HepG2 (cell line): ENCODE data around the gene SH2D2A. TPM values are rescaled to one million over a fixed set of nuclear protein-coding genes. Genes with fewer than 3 reads are reported as not detected.

Experiments
- FOXP1 ChIP-seq, 2 experiments: fragments of 450-650 bp in 1 of 2; IDR thresholded peaks; 2 replicates each; pipeline ENCODE4 v1.6.1; 2017 to 2018; ENCODE audit warnings: antibody characterized with exemption in 1 of 2
- HES4 ChIP-seq: sonication (generic); formaldehyde crosslinking; IDR thresholded peaks from 2 replicates; pipeline ENCODE4 v1.9.0; 2021; ENCODE audit warnings: mild to moderate bottlenecking, missing genetic modification reagents, borderline replicate concordance
- KLF16 ChIP-seq, 2 experiments: sonication (generic) in 1 of 2; formaldehyde crosslinking in 1 of 2; IDR thresholded peaks; 2 replicates each; pipeline versions ENCODE4 v1.6.1 to v1.8.0; 2016 to 2023; ENCODE audit warnings: missing genetic modification reagents in 2 of 2, missing compliant biosample characterization in 1 of 2
- NFYB ChIP-seq: sonication (generic); formaldehyde crosslinking; IDR thresholded peaks from 2 replicates; pipeline ENCODE4 v1.4.0; 2020; ENCODE audit warnings: missing genetic modification reagents
- RXRB ChIP-seq: IDR thresholded peaks from 2 replicates; pipeline ENCODE4 v1.6.1; 2016; ENCODE audit warnings: borderline replicate concordance, missing genetic modification reagents, missing compliant biosample characterization
- SAP130 ChIP-seq: IDR thresholded peaks from 2 replicates; pipeline ENCODE4 v1.6.1; 2016; ENCODE audit warnings: low read depth
- SOX6 ChIP-seq, 2 experiments: fragments of 450-650 bp in 1 of 2; sonication (generic) in 1 of 2; formaldehyde crosslinking in 1 of 2; IDR thresholded peaks; 2 replicates each; pipeline versions ENCODE4 v1.4.0 to v1.6.1; 2017 to 2020; ENCODE audit warnings: antibody characterized with exemption in 1 of 2, mild to moderate bottlenecking in 1 of 2, missing genetic modification reagents in 1 of 2
- ZNF616 ChIP-seq: sonication (generic); formaldehyde crosslinking; IDR thresholded peaks from 2 replicates; pipeline ENCODE4 v1.5.0; 2020; ENCODE audit warnings: low read depth, mild to moderate bottlenecking, missing genetic modification reagents
- polyA plus RNA-seq, 8 experiments: library from polyadenylated mRNA; depleted of rRNA in 3 of 8; stranded (reverse) in 7 of 8; unstranded in 1 of 8; fragments of >200 nt; fragmentation: Illumina TruSeq in 4 of 8; extraction: Trizol in 4 of 8; gene quantifications; 2 replicates each; pipeline versions ENCODE4 v1.2.1 to v1.2.3, GENCODE V29; 2011 to 2016; ENCODE audit warnings: low read depth in 4 of 8, missing spikeins in 1 of 8, mixed read lengths in 1 of 8; ENCODE audit not compliant: insufficient read depth in 1 of 8
- total RNA-seq, 5 experiments: library from RNA; depleted of rRNA; stranded (reverse); fragments of >200 nt; fragmentation: Illumina TruSeq; extraction: Trizol; gene quantifications; 2 replicates each; pipeline ENCODE4 v1.2.3, GENCODE V29; 2016; ENCODE audit warnings: low read depth in 1 of 5
- TF ChIP-seq, protein P1 (sequence below): sonication (generic); formaldehyde crosslinking; conservative IDR thresholded peaks from 2 replicates; pipeline ENCODE4 v1.8.0; 2022; ENCODE audit warnings: missing genetic modification reagents
- TF ChIP-seq, protein P2 (sequence below): sonication (generic); IDR thresholded peaks from 2 replicates; pipeline ENCODE4 v1.6.1; 2016; ENCODE audit warnings: low read depth, borderline replicate concordance

Gene SH2D2A
- total and polyA plus RNA-seq, 2 of the 13 experiments (the other 11 are each of a cell fraction or from before 2014, with no cell fraction given): 0.57 to 0.73 TPM

DNA sequence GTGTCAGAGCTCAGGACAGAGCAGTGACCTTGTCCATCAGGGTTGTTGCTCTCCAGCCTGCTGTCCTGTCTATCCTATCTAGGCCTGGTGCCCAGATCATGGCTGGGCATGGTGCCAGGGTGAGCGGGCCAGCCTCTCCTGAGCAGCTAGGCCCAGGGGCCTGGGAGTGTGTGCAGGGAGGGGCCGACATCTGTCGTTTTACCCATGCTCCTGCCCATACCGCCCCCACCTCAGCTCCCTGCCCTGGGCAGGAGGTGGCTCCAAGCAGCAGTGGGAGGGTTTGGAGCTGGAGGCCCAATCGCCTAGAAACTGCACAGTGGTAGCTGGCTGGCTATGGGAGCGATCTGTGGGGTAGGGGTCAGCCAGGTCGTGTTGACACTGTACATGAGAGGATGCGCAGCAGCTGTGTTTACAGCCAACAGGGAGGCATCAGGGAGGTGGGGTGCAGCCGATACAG, 35.8 kb upstream of the SH2D2A start (continued):
- no peak for TF ChIP-seq KLF16 (CRISPR knock-in tag; IDR thresholded peaks at IDR 0.05)
- TF ChIP-seq, protein P1, sequence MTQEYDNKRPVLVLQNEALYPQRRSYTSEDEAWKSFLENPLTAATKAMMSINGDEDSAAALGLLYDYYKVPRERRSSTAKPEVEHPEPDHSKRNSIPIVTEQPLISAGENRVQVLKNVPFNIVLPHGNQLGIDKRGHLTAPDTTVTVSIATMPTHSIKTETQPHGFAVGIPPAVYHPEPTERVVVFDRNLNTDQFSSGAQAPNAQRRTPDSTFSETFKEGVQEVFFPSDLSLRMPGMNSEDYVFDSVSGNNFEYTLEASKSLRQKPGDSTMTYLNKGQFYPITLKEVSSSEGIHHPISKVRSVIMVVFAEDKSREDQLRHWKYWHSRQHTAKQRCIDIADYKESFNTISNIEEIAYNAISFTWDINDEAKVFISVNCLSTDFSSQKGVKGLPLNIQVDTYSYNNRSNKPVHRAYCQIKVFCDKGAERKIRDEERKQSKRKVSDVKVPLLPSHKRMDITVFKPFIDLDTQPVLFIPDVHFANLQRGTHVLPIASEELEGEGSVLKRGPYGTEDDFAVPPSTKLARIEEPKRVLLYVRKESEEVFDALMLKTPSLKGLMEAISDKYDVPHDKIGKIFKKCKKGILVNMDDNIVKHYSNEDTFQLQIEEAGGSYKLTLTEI (CRISPR knock-in tag): no peak
- TF ChIP-seq, protein P2, sequence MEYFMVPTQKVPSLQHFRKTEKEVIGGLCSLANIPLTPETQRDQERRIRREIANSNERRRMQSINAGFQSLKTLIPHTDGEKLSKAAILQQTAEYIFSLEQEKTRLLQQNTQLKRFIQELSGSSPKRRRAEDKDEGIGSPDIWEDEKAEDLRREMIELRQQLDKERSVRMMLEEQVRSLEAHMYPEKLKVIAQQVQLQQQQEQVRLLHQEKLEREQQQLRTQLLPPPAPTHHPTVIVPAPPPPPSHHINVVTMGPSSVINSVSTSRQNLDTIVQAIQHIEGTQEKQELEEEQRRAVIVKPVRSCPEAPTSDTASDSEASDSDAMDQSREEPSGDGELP: peak; percentile 94
- peak; percentile 49; the same call in 1 of the 2 replicates for TF ChIP-seq SAP130 (CRISPR knock-in tag)
- peak; percentile 58; the same call in 1 of the 2 replicates for TF ChIP-seq RXRB (CRISPR knock-in tag)
- TF ChIP-seq SOX6 (IDR thresholded peaks at IDR 0.05): no peak
- TF ChIP-seq SOX6 (CRISPR knock-in tag; IDR thresholded peaks at IDR 0.05): peak; percentile 19
- TF ChIP-seq NFYB (CRISPR knock-in tag): no peak
- no peak for TF ChIP-seq ZNF616 (CRISPR knock-in tag)
- no peak for TF ChIP-seq FOXP1 (IDR thresholded peaks at IDR 0.05)
- TF ChIP-seq FOXP1 (CRISPR knock-in tag; IDR thresholded peaks at IDR 0.05): peak; percentile 84
- no peak for TF ChIP-seq HES4 (CRISPR knock-in tag)
